CD4-positive, alpha-beta T cell treated with Interleukin-15 for 1 hour (primary cell): Measurements from ENCODE around the gene SLC35G2.
"Not testable (repeated sequence)": the region's sequence is repeated elsewhere in the genome, so short reads cannot be mapped to it uniquely, and the experiment has no call there.

Experiments used
- DNase-seq: peaks from one replicate; pipeline ENCODE4 v3.0.0-alpha.2; 2020

SLC35G2 gene

GRCh38 chr3:136835813-136836510 lies 17.0 kb downstream of the SLC35G2 start:
- DNase-seq: no peak

GRCh38 chr3:136836511-136837156 lies 17.7 kb downstream of the SLC35G2 start:
- no peak for DNase-seq

GRCh38 chr3:136838641-136839555 lies 20.0 kb downstream of the SLC35G2 start:
- DNase-seq: no peak

DNA sequence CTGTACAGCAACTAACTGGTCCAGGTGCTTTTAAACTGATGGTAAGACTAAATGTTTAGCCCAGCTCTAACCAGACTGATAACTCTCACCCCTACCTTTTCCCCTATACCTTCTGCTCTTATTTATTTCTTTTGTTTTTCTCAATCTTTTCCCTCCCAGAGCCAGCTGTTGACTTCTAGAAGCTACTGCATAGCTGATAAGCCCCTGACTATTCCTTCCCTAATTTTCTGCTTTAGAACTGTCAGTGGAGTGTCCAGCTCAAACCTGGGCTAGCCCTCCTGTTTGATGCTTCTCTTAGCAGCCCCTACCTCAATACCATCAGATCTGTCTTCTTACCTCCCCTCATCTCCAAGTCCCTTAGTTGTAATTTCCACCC lies 20.6 kb downstream of the SLC35G2 start:
- no peak for DNase-seq

DNA sequence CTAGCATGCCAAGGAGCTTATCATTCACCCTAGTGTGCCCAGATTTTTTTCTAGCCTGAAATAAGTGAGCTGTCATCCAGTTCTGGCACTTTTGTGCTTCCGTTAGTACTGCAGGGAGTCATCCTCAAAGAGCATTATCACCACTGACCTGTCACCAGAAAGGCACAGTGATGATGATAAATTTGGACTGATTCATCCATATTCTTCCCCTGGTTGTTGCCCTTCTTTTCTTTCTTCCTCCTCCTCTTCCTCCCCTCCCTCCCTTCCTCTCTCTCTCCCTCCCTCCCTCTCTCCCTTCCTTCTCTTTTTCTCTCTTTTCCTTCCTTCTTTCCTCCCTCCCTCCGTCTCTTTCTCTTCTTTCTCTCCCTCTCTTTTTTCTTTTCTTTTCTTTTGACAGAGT lies 21.3 kb downstream of the SLC35G2 start:
- DNase-seq: no peak

DNA sequence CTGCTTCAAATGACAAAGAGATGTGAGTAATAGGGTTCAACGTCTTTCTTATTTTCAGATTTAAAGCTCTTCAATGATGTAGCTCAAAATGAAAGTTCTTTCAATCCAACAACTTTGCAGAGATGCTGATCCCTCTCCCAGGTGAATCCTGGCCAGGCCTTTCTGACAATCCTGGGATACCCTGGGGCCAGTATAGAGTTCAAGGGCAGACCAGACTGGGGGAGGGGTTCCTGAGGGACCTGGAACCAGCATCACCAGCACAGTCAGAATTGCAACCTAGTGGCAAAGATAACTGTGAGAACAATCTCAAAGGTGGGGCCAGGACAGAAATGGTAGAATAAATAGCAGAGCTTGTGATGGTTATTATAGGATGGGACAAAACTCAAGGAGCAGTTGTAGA lies 23.4 kb downstream of the SLC35G2 start:
- DNase-seq: no peak

DNA sequence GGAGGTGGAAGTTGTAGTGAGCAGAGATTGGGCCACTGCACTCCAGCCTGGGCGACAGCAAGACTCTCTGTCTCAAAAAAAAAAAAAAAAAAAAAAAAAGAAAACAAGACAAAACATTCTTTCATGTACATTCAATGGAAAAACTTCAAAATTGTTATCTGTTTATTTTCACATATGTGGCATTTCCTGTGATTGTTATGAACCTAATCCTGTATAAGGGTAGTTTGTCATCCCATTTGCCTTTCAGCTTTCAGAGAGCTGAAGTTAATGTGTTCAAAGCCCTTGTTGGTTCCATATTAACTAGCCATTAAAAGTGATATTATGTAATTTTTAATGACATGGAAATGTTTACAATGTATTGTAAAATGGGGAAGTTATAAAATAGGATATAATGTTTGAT lies 25.8 kb downstream of the SLC35G2 start:
- no peak for DNase-seq

GRCh38 chr3:136852180-136852579 lies 33.3 kb downstream of the SLC35G2 start:
- DNase-seq: no peak

DNA sequence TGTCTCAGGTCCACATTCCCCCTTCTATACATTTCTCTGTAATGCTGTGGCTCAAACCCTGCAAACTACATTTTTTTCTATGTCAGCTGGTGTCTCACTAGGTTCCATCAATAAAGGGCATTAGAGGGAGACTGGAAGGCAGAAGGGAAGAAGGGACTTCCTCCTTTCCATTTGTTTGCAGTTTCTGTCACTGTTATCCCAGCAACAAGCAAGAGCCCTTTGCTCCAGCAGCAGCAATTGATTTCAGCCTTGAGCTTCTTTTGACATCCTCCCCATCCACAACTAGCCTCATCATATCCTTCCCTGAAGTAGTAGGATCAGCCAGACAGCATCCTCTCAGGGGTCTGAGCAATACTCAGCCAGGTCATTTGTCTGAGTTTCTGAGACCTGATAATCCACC lies 37.7 kb downstream of the SLC35G2 start:
- DNase-seq: no peak

DNA sequence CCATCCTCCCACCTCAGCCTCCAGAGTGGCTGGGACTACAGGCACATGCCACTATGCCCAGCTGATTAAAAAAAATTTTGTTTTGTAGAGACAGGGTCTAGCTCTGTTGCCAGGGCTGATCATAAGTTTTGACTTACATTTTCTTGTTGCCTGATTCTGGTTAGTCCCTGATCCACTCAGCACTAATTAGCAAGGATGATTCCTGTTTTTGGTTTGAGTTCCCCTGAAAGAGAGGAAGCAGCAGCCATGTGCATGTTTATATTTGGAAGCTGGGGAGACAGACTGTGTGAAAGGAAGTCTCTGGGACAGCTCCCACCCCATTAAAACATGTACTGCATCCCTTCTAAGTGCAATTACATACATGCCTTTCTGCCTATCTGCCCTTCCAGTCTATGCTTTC lies 39.5 kb downstream of the SLC35G2 start:
- DNase-seq: no peak

- no peak for DNase-seq
These were observed 41.6 kb downstream of the SLC35G2 start for GRCh38 chr3:136860541-136860940.

GRCh38 chr3:136861890-136862616 lies 43.1 kb downstream of the SLC35G2 start, which contains the start of gene NCK1:
Gene NCK1 (plus strand): TSS chr3:136862208. CDS start chr3:136928002, 65,794 bp downstream.
- peak; percentile 98 for DNase-seq

GRCh38 chr3:136862617-136863322 lies 43.8 kb downstream of the SLC35G2 start:
- peak; percentile 45 for DNase-seq

GRCh38 chr3:136869282-136869681 lies 50.4 kb downstream of the SLC35G2 start:
- no peak for DNase-seq

DNA sequence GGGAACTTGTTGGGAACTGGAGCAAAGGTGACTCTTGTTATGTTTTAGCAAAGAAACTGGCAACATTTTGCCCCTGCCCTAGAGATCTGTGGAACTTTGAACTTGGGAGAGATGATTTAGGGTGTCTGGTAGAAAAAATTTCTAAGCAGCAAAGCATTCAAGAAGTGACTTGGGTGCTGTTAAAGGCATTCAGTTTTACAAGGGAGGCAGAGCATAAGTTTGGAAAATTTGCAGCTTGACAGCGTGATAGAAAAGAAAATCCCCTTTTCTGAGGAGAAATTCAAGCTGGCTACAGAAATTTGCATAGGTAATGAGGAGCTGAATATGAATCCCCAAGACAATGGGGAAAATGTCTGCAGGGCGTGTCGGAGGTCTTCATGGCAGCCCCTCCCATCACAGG lies 53.3 kb downstream of the SLC35G2 start:
- not testable (repeated sequence) for DNase-seq

- DNase-seq: not testable (repeated sequence)
These were observed 60.6 kb downstream of the SLC35G2 start for GRCh38 chr3:136879510-136879909.

DNA sequence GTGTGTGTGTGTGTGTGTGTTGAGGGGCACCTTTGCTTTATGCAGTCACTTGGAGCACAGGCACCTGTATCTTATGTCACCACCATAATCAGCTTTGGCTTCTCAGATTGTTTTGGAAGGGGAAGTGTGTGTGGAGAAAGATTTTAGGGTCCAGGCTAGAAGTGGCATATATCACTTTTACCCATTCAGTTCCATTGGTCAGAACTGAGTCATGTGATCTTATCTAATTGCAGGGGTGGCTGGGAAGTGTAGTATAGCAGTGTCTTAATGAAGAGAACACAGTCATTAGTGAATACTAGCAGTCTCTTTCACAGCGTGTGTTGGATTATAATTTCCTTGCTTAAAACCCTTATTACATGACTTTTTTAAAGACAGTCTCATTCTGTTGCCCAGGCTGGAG lies 63.6 kb downstream of the SLC35G2 start:
- no peak for DNase-seq

- DNase-seq: no peak
These were observed 65.2 kb downstream of the SLC35G2 start for GRCh38 chr3:136883967-136884720.

DNA sequence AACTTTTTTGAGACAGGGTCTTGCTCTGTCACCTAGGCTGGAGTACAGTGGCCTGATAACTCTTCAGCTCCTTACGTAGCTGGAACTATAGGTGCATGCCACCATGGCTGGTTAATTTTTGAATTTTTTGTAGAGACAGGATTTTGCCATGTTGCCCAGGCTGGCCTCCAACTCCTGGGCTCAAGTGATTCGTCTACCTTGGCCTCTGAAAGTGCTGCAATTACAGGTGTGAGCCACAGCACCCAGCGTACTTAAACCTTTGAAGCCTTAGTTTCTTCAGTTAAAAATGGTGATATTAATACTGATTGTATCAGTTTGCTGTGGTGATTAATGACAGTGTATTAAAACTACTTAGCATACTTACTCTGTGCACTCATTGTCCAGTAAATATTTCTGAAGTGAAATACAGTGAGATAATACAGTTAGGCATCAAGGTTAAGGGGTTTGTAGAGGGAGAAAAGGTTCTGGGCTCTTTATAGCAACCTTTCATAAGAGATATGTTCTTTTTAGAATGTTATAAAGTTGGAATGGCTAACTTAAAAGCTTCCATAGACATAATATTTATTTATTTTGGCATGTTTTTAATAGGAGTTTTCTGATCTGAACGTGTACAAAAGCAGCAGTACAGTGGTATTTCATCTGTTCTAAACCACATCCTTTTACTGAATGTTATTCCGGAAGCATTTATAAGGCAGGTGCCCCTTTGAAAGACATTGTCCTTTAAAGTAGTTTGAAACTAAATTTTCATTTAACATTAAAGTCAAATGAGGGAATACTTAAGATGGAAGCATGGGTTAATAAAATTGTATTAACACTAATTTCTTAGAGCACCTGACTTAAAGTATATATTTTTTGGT lies 66.7 kb downstream of the SLC35G2 start:
- no peak for DNase-seq

- no peak for DNase-seq
These were observed 71.0 kb downstream of the SLC35G2 start for GRCh38 chr3:136889947-136890346.
